Measurements from ENCODE around the gene HYKK. TPM values are rescaled to one million over a fixed set of nuclear protein-coding genes. Genes with fewer than 3 reads are reported as not detected.

HYKK gene
- total RNA-seq, 4 donors from 2014 or later, result 2.8 to 10.6 (median 6.9) TPM

- no peak for TF ChIP-seq CTCF (IDR thresholded peaks at IDR 0.05; ENCODE audit: low read depth)
Measured at GRCh38 chr15:78574944-78575343, 67.6 kb downstream of the HYKK start.

Other genes with a start within 250 kb of the HYKK start
- gene DNAJA4, start 243.0 kb upstream of the HYKK start, total RNA-seq, result 10 to 100 TPM; 14.3 to 22.8 (median 17.7) TPM
- gene SKIC8, start 208.0 kb upstream of the HYKK start, total RNA-seq, result 10 to 100 TPM; 50.0 to 70.8 (median 64.3) TPM
- not detected for gene CRABP1, start 167.2 kb upstream of the HYKK start, total RNA-seq
- gene IREB2, start 69.4 kb upstream of the HYKK start, total RNA-seq, result 10 to 100 TPM; 33.9 to 55.9 (median 44.1) TPM
- 100 to 1,000 TPM; 126 to 231 (median 127) TPM for gene PSMA4, start 32.9 kb downstream of the HYKK start, total RNA-seq
- gene CHRNA5, start 57.9 kb downstream of the HYKK start, total RNA-seq, result 1 to 10 TPM in 1 of 4 donors, under 1 TPM in 3; 0.38 to 2.9 (median 0.56) TPM
- not detected for gene CHRNA3, start 113.4 kb downstream of the HYKK start, total RNA-seq
- gene CHRNB4, start 133.6 kb downstream of the HYKK start, total RNA-seq, result not detected